Colonic mucosa (tissue), 4 donors: ENCODE results near the gene HK3. TPM values are rescaled to one million over a fixed set of nuclear protein-coding genes. Genes with fewer than 3 reads are reported as not detected.

Source experiments
- DNase-seq: peaks from one replicate; pipeline ENCODE4 v3.0.0-alpha.2; 2020
- H3K27ac ChIP-seq: fragments of 200-600 bp; one replicate; pipeline ENCODE4 v1.8.0; 2021
- H3K27me3 ChIP-seq: fragments of 200-600 bp; one replicate; pipeline ENCODE4 v1.8.0; 2021
- H3K36me3 ChIP-seq: fragments of 200-600 bp; one replicate; pipeline ENCODE4 v1.8.0; 2021
- H3K4me1 ChIP-seq: fragments of 200-600 bp; one replicate; pipeline ENCODE4 v1.8.0; 2021; ENCODE audit warnings: mild to moderate bottlenecking
- H3K4me3 ChIP-seq: fragments of 200-600 bp; one replicate; pipeline ENCODE4 v1.8.0; 2021
- H3K9ac ChIP-seq, 2 donors: one replicate each; pipeline ENCODE4 v1.7.0; 2013; ENCODE audit warnings: control low read depth in 2 of 2, low read depth in 2 of 2, low read length in 2 of 2
- H3K9me3 ChIP-seq: fragments of 200-600 bp; one replicate; pipeline ENCODE4 v1.8.0; 2021
- intact Hi-C: fragments of 100-400 bp; cut with DNase I; formaldehyde crosslinking; loops from one replicate; pipeline ENCODE4 v1.14.1; 2022
- total RNA-seq, 2 donors: library from RNA; stranded (reverse); fragmentation: NEBNext Ultra II Directional in 1 of 2; extraction: Animal tissue kit (Norgen Biotek cat#: 25700) in 1 of 2; gene quantifications; one replicate each; pipeline ENCODE4 v1.2.1, GENCODE V29; 2021
- TF ChIP-seq, protein P1 (sequence below): fragments of 200-600 bp; IDR thresholded peaks from one replicate; pipeline ENCODE4 v1.8.0; 2022; ENCODE audit warnings: antibody characterized with exemption, mild to moderate bottlenecking
- donor health status: healthy.
- donor health status: DM: no; HTN: no; CAD: no.
- donor health status: DM: no; HTN: no; CAD: no.

Gene HK3
- total RNA-seq, 2 donors from 2014 or later: 1.6 to 3.0 TPM

DNA sequence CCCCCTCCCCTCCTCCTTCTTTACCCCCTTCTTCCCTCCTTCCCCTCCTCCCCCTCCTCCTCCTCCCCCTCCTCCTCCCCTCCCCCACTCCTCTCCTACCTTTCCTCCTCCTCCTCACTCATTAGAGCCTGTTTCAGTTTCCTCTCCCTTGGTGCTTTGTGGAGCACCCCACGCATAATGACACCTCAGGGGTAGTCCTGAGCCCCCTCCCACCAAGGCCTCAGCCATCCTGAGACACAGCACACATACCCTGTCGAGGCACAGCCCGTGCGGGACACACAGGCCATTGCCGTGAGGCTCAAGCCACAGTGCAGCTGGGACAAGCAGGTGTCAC, 35.4 kb downstream of the HK3 start:
- Histone ChIP-seq H3K9me3 (no peaks in the 10 kb centered on the region), H3K4me3 (no peak overlapping the region), H3K27ac (no peak overlapping the region), H3K4me1 (no peaks in the 10 kb centered on the region), H3K36me3 (no peaks in the 10 kb centered on the region), H3K9ac (no peak overlapping the region), H3K27me3 (peaks cover 8% of the 10 kb centered on the region)
- intact Hi-C loops: no loop called here
- TF ChIP-seq, protein P1, sequence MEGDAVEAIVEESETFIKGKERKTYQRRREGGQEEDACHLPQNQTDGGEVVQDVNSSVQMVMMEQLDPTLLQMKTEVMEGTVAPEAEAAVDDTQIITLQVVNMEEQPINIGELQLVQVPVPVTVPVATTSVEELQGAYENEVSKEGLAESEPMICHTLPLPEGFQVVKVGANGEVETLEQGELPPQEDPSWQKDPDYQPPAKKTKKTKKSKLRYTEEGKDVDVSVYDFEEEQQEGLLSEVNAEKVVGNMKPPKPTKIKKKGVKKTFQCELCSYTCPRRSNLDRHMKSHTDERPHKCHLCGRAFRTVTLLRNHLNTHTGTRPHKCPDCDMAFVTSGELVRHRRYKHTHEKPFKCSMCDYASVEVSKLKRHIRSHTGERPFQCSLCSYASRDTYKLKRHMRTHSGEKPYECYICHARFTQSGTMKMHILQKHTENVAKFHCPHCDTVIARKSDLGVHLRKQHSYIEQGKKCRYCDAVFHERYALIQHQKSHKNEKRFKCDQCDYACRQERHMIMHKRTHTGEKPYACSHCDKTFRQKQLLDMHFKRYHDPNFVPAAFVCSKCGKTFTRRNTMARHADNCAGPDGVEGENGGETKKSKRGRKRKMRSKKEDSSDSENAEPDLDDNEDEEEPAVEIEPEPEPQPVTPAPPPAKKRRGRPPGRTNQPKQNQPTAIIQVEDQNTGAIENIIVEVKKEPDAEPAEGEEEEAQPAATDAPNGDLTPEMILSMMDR: no peak
- DNase-seq: no peak

DNA sequence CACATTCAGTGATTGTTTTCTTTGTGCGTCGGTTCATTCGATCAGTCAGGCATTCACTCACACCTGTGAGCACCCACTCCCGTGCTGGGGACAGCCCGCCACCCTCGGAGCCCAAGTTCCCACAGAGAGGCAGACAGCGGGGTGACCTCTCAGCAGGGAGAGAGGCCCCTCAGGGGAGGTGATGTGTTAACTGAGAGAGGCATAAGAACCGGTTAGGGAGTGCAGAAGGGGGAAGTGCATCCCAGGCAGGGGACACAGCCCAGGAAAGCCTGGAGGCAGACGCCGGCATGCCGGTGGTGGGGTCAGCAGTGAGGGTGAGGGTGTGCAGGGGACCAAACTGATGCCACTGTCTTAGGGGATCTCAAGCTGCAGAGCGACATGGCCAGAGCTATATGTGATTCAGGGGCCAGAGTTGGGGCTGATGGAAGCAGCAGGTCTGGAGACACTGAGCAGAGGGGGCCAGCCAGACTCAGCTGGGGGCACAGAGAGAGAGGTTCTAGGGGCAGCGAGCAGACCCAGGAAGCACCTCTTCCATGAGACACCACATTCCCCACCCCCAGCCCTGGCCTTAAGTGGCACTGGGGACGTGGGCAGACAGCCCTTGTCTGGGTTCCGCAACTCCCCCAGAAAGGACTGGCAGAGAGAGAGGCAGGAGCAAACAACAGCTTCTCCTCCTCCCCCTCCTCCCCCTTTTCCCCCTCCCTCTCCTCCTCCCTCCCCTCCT, 35.9 kb downstream of the HK3 start:
- H3K4me1 ChIP-seq: no peaks in the 10 kb centered on the region
- peaks cover 8% of the 10 kb centered on the region for H3K27me3 ChIP-seq
- H3K36me3 ChIP-seq: no peaks in the 10 kb centered on the region
- intact Hi-C loops: no loop called here
- no peak overlapping the region for H3K27ac ChIP-seq
- H3K9ac ChIP-seq: no peak overlapping the region
- no peak for DNase-seq
- TF ChIP-seq, protein P1: no peak
- H3K4me3 ChIP-seq: no peak overlapping the region
- H3K9me3 ChIP-seq: no peaks in the 10 kb centered on the region

DNA sequence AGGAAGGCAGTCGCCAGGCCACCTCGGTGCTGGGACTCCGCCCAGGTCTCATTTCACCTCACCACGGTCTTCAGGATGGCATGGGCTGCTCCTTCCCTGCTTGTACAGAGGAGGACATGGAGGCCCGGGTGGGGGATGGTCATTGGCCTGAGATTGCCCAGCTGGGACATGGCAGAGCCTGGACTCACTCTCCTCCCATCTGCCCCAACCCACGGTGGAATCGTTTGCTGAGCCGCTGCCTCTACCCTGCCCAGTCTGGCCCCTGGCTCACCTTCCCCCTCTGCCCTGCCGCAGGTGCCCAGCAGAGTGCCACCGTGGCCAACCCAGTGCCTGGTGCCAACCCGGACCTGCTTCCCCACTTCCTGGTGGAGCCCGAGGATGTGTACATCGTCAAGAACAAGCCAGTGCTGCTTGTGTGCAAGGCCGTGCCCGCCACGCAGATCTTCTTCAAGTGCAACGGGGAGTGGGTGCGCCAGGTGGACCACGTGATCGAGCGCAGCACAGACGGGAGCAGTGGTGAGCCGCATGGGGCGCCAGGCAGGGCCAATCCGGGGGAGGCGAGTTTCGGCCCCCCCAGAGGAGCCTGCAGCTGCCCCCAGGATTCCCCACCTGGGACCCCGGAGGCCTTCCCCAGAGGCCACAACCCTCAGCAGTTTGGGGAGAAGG, 36.7 kb downstream of the HK3 start:
- DNase-seq: no peak
- Histone ChIP-seq H3K4me1 (no peaks in the 10 kb centered on the region), H3K9me3 (no peaks in the 10 kb centered on the region), H3K27me3 (peaks cover 8% of the 10 kb centered on the region), H3K9ac (no peak overlapping the region), H3K36me3 (no peaks in the 10 kb centered on the region), H3K4me3 (no peak overlapping the region), H3K27ac (no peak overlapping the region)
- intact Hi-C loops: no loop called here
- TF ChIP-seq, protein P1: no peak

DNA sequence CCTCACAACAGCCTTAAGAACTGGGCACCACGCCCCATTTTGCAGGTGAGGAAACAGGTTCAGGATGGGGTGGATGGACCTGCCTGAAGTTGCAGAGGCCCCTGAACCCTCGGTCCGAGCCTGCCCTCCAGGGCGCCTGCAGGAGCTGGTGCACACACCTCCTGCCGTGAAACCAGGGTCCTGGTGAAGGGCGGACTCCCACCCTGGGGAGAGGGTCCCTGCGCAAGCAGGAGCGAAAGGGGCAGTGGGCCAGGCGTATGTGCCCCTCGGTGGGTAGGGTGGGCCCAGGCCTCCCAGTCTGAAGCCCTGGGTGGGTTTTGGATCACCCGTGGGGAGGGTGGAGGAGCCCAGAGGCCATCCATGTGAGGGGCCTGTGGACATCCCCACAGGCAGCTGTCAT, 37.9 kb downstream of the HK3 start:
- Histone ChIP-seq H3K9me3 (no peaks in the 10 kb centered on the region), H3K36me3 (no peaks in the 10 kb centered on the region), H3K4me1 (no peaks in the 10 kb centered on the region), H3K27ac (no peak overlapping the region), H3K27me3 (peaks cover 8% of the 10 kb centered on the region), H3K4me3 (no peak overlapping the region), H3K9ac (no peak overlapping the region)
- intact Hi-C loops: no loop called here
- TF ChIP-seq, protein P1: no peak
- DNase-seq: no peak

DNA sequence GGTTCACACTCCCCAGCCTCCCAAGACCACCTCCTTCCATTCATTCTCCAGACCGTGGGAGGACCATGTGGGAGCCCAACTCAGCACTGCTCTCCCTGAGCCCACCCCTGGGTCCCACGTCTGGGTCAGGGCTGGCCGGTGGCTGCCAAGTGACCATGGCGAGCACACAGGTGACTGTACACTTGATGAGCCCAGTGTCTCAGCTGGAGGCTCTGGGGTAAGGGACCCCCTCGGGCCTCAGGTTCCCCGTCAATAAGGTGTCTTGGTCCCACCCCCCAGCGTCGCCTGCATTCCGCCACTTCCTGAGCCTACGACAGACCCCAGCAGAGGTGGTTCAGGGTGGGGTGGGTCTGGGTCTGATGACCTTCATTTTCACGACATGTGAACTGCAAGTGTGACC, 38.8 kb downstream of the HK3 start:
- intact Hi-C loops: no loop called here
- no peaks in the 10 kb centered on the region for H3K4me1 ChIP-seq
- no peak overlapping the region for H3K27ac ChIP-seq
- DNase-seq: no peak
- H3K9ac ChIP-seq: no peak overlapping the region
- no peak overlapping the region for H3K4me3 ChIP-seq
- H3K9me3 ChIP-seq: no peaks in the 10 kb centered on the region
- H3K27me3 ChIP-seq: peaks cover 8% of the 10 kb centered on the region
- TF ChIP-seq, protein P1: no peak
- H3K36me3 ChIP-seq: no peaks in the 10 kb centered on the region
